Calu3 (cell line): ENCODE results near the gene PLET1. TPM values are rescaled to one million over a fixed set of nuclear protein-coding genes. Genes with fewer than 3 reads are reported as not detected.

ENCODE experiments used
- BruUV-seq: library from RNA; stranded (reverse); fragments of 400-500 nt; replicated peaks from 2 replicates; lab custom pipeline; 2021; lab: Mats Ljungman, UMichigan
- CTCF ChIA-PET: fragments of 300-600 bp; sonication (Branson Sonifier 250); formaldehyde crosslinking; loops from one replicate; lab custom pipeline; 2022; ENCODE audit warnings: antibody characterized with exemption; lab: Charles Lee
- DNase-seq: peaks from one replicate; pipeline ENCODE4 v3.0.0; 2022
- H3K27ac Mint-ChIP-seq: one replicate; pipeline ENCODE4 v1.8.0; 2022; ENCODE audit warnings: mixed read lengths; ENCODE audit not compliant: unreplicated experiment
- H3K27me3 Mint-ChIP-seq: one replicate; pipeline ENCODE4 v1.8.0; 2022; ENCODE audit warnings: mixed read lengths; ENCODE audit not compliant: unreplicated experiment
- H3K36me3 Mint-ChIP-seq: one replicate; pipeline ENCODE4 v1.8.0; 2022; ENCODE audit warnings: mild to moderate bottlenecking, moderate library complexity, mixed read lengths; ENCODE audit not compliant: insufficient read depth, unreplicated experiment
- H3K4me1 Mint-ChIP-seq: one replicate; pipeline ENCODE4 v1.8.0; 2022; ENCODE audit warnings: mild to moderate bottlenecking, low read depth, mixed read lengths; ENCODE audit not compliant: unreplicated experiment
- H3K4me3 Mint-ChIP-seq: one replicate; pipeline ENCODE4 v1.8.0; 2022; ENCODE audit warnings: mild to moderate bottlenecking, low read depth, moderate library complexity, mixed read lengths; ENCODE audit not compliant: unreplicated experiment
- H3K9me3 Mint-ChIP-seq: one replicate; pipeline ENCODE4 v1.8.0; 2022; ENCODE audit warnings: low read depth, mixed read lengths; ENCODE audit not compliant: unreplicated experiment
- CTCF ChIP-seq: fragments of 200-600 bp; IDR thresholded peaks from one replicate; pipeline ENCODE4 v1.8.0; 2022; ENCODE audit warnings: antibody characterized with exemption; ENCODE audit not compliant: unreplicated experiment
- intact Hi-C: fragments of 100-400 bp; cut with micrococcal nuclease; formaldehyde crosslinking; loops from one replicate; pipeline ENCODE4 v1.10.0; 2022; ENCODE audit not compliant: unreplicated experiment
- total RNA-seq: library from RNA; stranded (reverse); gene quantifications from 2 replicates; pipeline ENCODE4 v1.2.3, GENCODE V29; 2022

Gene PLET1
- total RNA-seq, 1 experiment from 2014 or later: not detected

- BruUV-seq: no TSS peak
- no peak for DNase-seq
- CTCF ChIA-PET: no interaction called here
- Mint-ChIP-seq H3K36me3 (peaks cover 7% of the 10 kb centered on the region), H3K4me1 (no peaks in the 10 kb centered on the region), H3K27me3 (no peaks in the 10 kb centered on the region), H3K27ac (no peak overlapping the region), H3K9me3 (no peaks in the 10 kb centered on the region), H3K4me3 (no peak overlapping the region)
- no peak for TF ChIP-seq CTCF
- intact Hi-C loops: no loop called here
These were observed 24.8 kb downstream of the PLET1 start for GRCh38 chr11:112235750-112236390.

GRCh38 chr11:112231952-112232351 is 28.7 kb downstream of the PLET1 start:
- DNase-seq: no peak
- no peak for TF ChIP-seq CTCF
- H3K27ac Mint-ChIP-seq: no peak overlapping the region
- no peaks in the 10 kb centered on the region for H3K27me3 Mint-ChIP-seq
- peaks cover 23% of the 10 kb centered on the region for H3K36me3 Mint-ChIP-seq
- BruUV-seq: no TSS peak
- no peaks in the 10 kb centered on the region for H3K9me3 Mint-ChIP-seq
- no peak overlapping the region for H3K4me3 Mint-ChIP-seq
- H3K4me1 Mint-ChIP-seq: peaks cover 8% of the 10 kb centered on the region
- CTCF ChIA-PET: no interaction called here
- intact Hi-C loops: no loop called here

- Mint-ChIP-seq H3K27me3 (no peaks in the 10 kb centered on the region), H3K4me3 (no peak overlapping the region), H3K4me1 (peaks cover 8% of the 10 kb centered on the region), H3K36me3 (peaks cover 36% of the 10 kb centered on the region), H3K27ac (no peak overlapping the region), H3K9me3 (no peaks in the 10 kb centered on the region)
- intact Hi-C loops: loop anchor here (5.0 kb wide), 1 partner anchor 37 kb away; no protein-coding TSS in a partner anchor
- CTCF ChIA-PET: no interaction called here
- TF ChIP-seq CTCF: no peak
- DNase-seq: no peak
- BruUV-seq: no TSS peak
These were observed 30.8 kb downstream of the PLET1 start for GRCh38 chr11:112229746-112230433.

GRCh38 chr11:112229159-112229558 is 31.5 kb downstream of the PLET1 start:
- no peak overlapping the region for H3K4me3 Mint-ChIP-seq
- no TSS peak for BruUV-seq
- H3K27me3 Mint-ChIP-seq: no peaks in the 10 kb centered on the region
- H3K27ac Mint-ChIP-seq: no peak overlapping the region
- peaks cover 36% of the 10 kb centered on the region for H3K36me3 Mint-ChIP-seq
- intact Hi-C loops: loop anchor here (5.0 kb wide), 1 partner anchor 38 kb away; no protein-coding TSS in a partner anchor
- no peaks in the 10 kb centered on the region for H3K9me3 Mint-ChIP-seq
- DNase-seq: no peak
- CTCF ChIA-PET: no interaction called here
- peaks cover 8% of the 10 kb centered on the region for H3K4me1 Mint-ChIP-seq
- TF ChIP-seq CTCF: no peak
